Measurements from ENCODE around the gene PCSK9.

- TF ChIP-seq POLR2A (IDR thresholded peaks at IDR 0.05) (no peak), CTCF (IDR thresholded peaks at IDR 0.05) (no peak)
Measured at GRCh38 chr1:55005351-55006140, 33.8 kb upstream of the PCSK9 start.

All from testis (tissue), 2 donors.